Subcutaneous abdominal adipose tissue (tissue), 5 donors: ENCODE data around the gene SEC61A2.

ENCODE experiments used
- H3K27ac ChIP-seq: one replicate; pipeline ENCODE4 v1.7.0; 2013; ENCODE audit warnings: low read depth, mild to moderate bottlenecking, inconsistent platforms, low read length, moderate library complexity
- H3K27me3 ChIP-seq, 5 donors: one replicate each; pipeline ENCODE4 v1.7.0; 2013; ENCODE audit warnings: low read length in 5 of 5, inconsistent platforms in 1 of 5; ENCODE audit not compliant: control insufficient read depth in 5 of 5, insufficient read depth in 4 of 5
- H3K36me3 ChIP-seq, 5 donors: one replicate each; pipeline ENCODE4 v1.7.0; 2013; ENCODE audit warnings: low read length in 5 of 5; ENCODE audit not compliant: control insufficient read depth in 5 of 5, insufficient read depth in 5 of 5
- H3K4me1 ChIP-seq, 5 donors: one replicate each; pipeline ENCODE4 v1.7.0; 2013; ENCODE audit warnings: low read length in 5 of 5, mild to moderate bottlenecking in 3 of 5, moderate library complexity in 1 of 5; ENCODE audit not compliant: control insufficient read depth in 5 of 5, insufficient read depth in 5 of 5
- H3K4me3 ChIP-seq, 5 donors: one replicate each; pipeline ENCODE4 v1.7.0; 2013; ENCODE audit warnings: low read length in 5 of 5, low read depth in 1 of 5
- H3K9ac ChIP-seq, 5 donors: one replicate each; pipeline ENCODE4 v1.7.0; 2013; ENCODE audit warnings: low read length in 5 of 5, mild to moderate bottlenecking in 4 of 5, moderate library complexity in 3 of 5
- H3K9me3 ChIP-seq, 5 donors: one replicate each; pipeline ENCODE4 v1.7.0; 2013; ENCODE audit warnings: low read length in 5 of 5; ENCODE audit not compliant: control insufficient read depth in 5 of 5
- donor health status: healthy.
- donor health status: healthy.
- donor health status: healthy.
- donor health status: healthy.
- donor health status: healthy.

The SEC61A2 gene

DNA sequence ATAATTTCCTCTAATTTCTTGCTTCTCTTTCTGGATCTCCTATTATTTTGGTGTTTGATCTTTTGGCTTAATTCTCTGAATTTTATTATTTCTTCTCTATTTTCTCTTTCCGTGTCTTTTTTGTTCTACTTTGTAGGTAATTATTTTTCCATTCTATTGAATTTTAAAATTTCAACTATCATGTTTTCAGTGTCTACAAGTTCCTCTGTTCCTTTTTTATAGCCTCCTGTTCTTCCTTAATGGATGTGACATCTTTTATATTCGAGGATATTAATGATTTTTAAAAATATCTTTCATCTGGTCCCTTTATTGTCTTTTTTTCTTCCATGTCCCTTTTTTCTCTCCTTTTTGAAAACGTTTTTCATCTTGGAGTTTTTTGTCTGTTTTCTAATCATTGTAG, 77.6 kb downstream of the SEC61A2 start:
- H3K27ac ChIP-seq, result no peak overlapping the region
- no peaks in the 10 kb centered on the region for H3K27me3 ChIP-seq
- no peak overlapping the region for H3K4me3 ChIP-seq
- H3K4me1 ChIP-seq, result no peaks in the 10 kb centered on the region
- no peaks in the 10 kb centered on the region for H3K9me3 ChIP-seq
- H3K9ac ChIP-seq, result no peak overlapping the region
- peaks cover 11 to 77% (median 43%) of the 10 kb centered on the region in 5 donors for H3K36me3 ChIP-seq

DNA sequence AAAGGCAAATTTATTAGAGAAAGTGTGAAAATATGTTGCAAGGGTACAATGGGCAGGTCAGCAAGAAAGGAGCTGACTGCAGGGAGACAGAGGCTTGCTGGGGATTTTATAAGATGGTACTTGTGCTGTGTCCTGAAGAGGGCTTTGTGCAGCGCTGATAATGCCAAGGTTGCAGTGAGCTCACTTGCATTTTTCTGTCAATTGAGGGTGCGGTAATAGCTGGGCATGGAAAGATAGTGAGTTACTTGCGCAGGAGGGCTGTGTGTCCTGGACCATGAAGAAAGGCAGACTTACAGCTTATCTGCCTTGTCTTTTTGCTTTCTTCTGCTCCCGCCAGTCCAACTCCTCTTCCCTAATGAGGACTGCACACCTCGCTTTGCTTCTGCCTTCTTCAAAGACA, 79.0 kb downstream of the SEC61A2 start:
- H3K9ac ChIP-seq, result no peak overlapping the region
- H3K36me3 ChIP-seq, result peaks cover 11 to 72% (median 37%) of the 10 kb centered on the region in 5 donors
- H3K27ac ChIP-seq, result no peak overlapping the region
- H3K4me3 ChIP-seq, result no peak overlapping the region
- no peaks in the 10 kb centered on the region for H3K4me1 ChIP-seq
- H3K9me3 ChIP-seq, result no peaks in the 10 kb centered on the region
- H3K27me3 ChIP-seq, result no peaks in the 10 kb centered on the region

DNA sequence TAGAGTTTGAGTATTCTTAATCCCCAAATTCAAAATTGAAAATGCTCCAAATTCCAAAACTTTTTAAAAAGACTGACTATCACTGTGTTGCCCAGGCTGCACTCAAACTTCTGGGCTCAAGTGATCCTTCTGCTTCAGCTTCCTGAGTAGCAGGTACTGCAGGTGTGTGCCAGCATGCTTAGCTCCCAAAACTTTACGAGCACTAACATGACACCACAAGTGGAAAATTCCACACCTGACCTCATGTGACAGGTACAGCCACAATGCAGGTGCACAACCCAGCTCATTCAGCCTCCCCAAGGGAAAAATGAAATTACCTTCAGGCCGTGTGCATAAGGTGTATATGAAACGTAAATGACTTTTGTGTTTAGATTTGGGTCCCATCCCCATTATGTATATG, 83.0 kb downstream of the SEC61A2 start:
- H3K27me3 ChIP-seq, result no peaks in the 10 kb centered on the region
- no peak overlapping the region for H3K27ac ChIP-seq
- peaks cover 0 to 10% (median 4%) of the 10 kb centered on the region in 5 donors for H3K4me1 ChIP-seq
- H3K4me3 ChIP-seq, result no peak overlapping the region
- H3K36me3 ChIP-seq, result peaks cover 16 to 61% (median 38%) of the 10 kb centered on the region in 5 donors
- no peaks in the 10 kb centered on the region for H3K9me3 ChIP-seq
- H3K9ac ChIP-seq, result no peak overlapping the region

DNA sequence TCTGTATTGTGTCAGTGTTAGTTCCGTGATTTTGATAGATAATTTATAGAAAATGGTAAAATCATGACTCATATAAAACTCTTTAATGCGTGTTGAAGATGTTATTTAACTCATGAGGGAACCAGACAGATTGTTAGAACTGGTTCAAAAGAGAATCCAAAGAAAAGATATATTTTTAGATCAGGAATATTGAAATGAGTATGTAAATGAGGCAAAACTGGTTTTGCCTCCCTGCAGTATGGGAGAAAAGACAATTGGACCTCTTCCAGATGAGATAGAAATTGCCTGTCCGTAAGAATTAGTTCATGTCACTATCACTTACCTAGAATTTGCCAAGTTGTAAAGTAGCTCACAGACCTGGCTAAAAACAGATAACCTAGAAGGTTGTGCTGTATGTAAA, 84.1 kb downstream of the SEC61A2 start:
- H3K4me3 ChIP-seq, result no peak overlapping the region
- no peak overlapping the region for H3K9ac ChIP-seq
- peaks cover 0 to 10% (median 4%) of the 10 kb centered on the region in 5 donors for H3K4me1 ChIP-seq
- no peaks in the 10 kb centered on the region for H3K9me3 ChIP-seq
- H3K27me3 ChIP-seq, result no peaks in the 10 kb centered on the region
- peaks cover 15 to 60% (median 35%) of the 10 kb centered on the region in 5 donors for H3K36me3 ChIP-seq
- no peak overlapping the region for H3K27ac ChIP-seq

- Histone ChIP-seq H3K27me3 (no peaks in the 10 kb centered on the region), H3K4me1 (peaks cover 0 to 10% (median 4%) of the 10 kb centered on the region in 5 donors), H3K27ac (peak overlapping the region; percentile 31), H3K36me3 (peaks cover 15 to 60% (median 36%) of the 10 kb centered on the region in 5 donors), H3K9me3 (no peaks in the 10 kb centered on the region), H3K9ac (peak overlapping the region in 1 of 5 donors; percentile 43), H3K4me3 (no peak overlapping the region)
Measured at GRCh38 chr10:12214093-12214492, 84.6 kb downstream of the SEC61A2 start.

DNA sequence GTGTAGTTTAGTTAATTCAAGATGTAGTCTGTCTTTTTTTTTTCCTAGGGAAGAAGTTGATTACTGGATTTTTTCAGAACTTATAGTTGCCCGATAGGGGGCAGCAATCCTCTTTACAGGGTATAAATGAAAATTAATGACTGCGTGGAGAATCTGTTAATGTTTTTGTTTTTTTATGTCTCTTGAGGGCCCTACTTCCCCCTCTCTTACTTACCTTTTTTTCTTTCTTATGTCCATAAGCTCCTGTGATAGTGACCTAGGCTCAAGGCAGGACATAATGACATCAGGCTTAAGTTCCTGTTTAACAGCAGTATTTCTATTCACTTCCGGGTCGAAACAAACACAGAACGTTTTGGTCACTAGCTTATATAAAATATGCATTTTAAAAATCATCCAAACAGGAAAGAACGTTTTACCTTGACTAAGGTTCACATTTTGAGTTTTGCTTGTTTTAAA, 85.3 kb downstream of the SEC61A2 start:
- H3K36me3 ChIP-seq, result peaks cover 15 to 57% (median 38%) of the 10 kb centered on the region in 5 donors
- peaks cover 0 to 10% (median 4%) of the 10 kb centered on the region in 5 donors for H3K4me1 ChIP-seq
- peak overlapping the region in 2 of 5 donors; percentile 6 to 43 for H3K9ac ChIP-seq
- H3K27me3 ChIP-seq, result no peaks in the 10 kb centered on the region
- no peaks in the 10 kb centered on the region for H3K9me3 ChIP-seq
- peak overlapping the region; percentile 31 for H3K27ac ChIP-seq
- peak overlapping the region in 4 of 5 donors; percentile 47 to 61 (median 56) for H3K4me3 ChIP-seq
